Right lobe of liver (tissue), 4 donors: ENCODE data around the gene MAPRE2.

Experiments used
- CTCF ChIP-seq, 4 donors: fragments of 200-600 bp in 3 of 4; fragments of 450-650 bp in 1 of 4; IDR thresholded peaks; one replicate each; pipeline versions ENCODE4 v1.5.1 to v1.8.0; 2016 to 2022; ENCODE audit warnings: antibody characterized with exemption in 4 of 4, mild to moderate bottlenecking in 2 of 4
- POLR2A ChIP-seq: fragments of 450-650 bp; IDR thresholded peaks from one replicate; pipeline ENCODE4 v1.6.1; 2017; ENCODE audit warnings: antibody characterized with exemption, mild to moderate bottlenecking
- donor health status: DM: no; HTN: no; CAD: no.
- donor health status: DM: no; HTN: no; CAD: no.
- donor health status: DM: no; HTN: yes; CAD: no.

- no peak for TF ChIP-seq CTCF (IDR thresholded peaks at IDR 0.05)
- no peak for TF ChIP-seq POLR2A
Measured at GRCh38 chr18:35062408-35062807, 21.2 kb downstream of the MAPRE2 start.
